HCT116 (cell line): ENCODE results near the gene MLEC.

Experiments
- ATF3 ChIP-seq: IDR thresholded peaks from 2 replicates; pipeline ENCODE4 v1.6.1; 2012
- CTCF ChIP-seq, 3 experiments: fragments of 200-600 bp in 1 of 3; sonication (generic) in 1 of 3; IDR thresholded peaks in 2 of 3; conservative IDR thresholded peaks in 1 of 3; 2 replicates each; pipeline ENCODE4 v1.5.1; 2012 to 2017; ENCODE audit warnings: low read depth in 2 of 3, low read length in 2 of 3, antibody characterized with exemption in 1 of 3, borderline replicate concordance in 1 of 3, control low read depth in 1 of 3, mild to moderate bottlenecking in 1 of 3, mixed read lengths in 1 of 3, mixed run types in 1 of 3, moderate library complexity in 1 of 3; ENCODE audit not compliant: insufficient read depth in 1 of 3
- EZH2phosphoT487 ChIP-seq: fragments of 200-600 bp; IDR thresholded peaks from 2 replicates; pipeline ENCODE4 v1.6.1; 2018; ENCODE audit warnings: antibody characterized with exemption, borderline replicate concordance
- FOSL1 ChIP-seq: IDR thresholded peaks from 2 replicates; pipeline ENCODE4 v1.6.1; 2012; ENCODE audit warnings: low read depth
- MAX ChIP-seq: IDR thresholded peaks from 2 replicates; pipeline ENCODE4 v1.6.1; 2012
- POLR2A ChIP-seq: IDR thresholded peaks from 2 replicates; pipeline ENCODE4 v1.7.0; 2011; ENCODE audit warnings: borderline replicate concordance; ENCODE audit not compliant: insufficient read depth, insufficient read length; ENCODE audit errors: extremely low read depth
- POLR2AphosphoS5 ChIP-seq: IDR thresholded peaks from 2 replicates; pipeline ENCODE4 v1.6.1; 2011; ENCODE audit warnings: mild to moderate bottlenecking, low read depth, low read length, moderate library complexity
- REST ChIP-seq: IDR thresholded peaks from 2 replicates; pipeline ENCODE4 v1.6.1; 2012; ENCODE audit warnings: low read depth
- ZBTB33 ChIP-seq: IDR thresholded peaks from 2 replicates; pipeline ENCODE4 v1.6.1; 2011; ENCODE audit warnings: mild to moderate bottlenecking, low read length, moderate library complexity; ENCODE audit not compliant: insufficient replicate concordance; ENCODE audit errors: extremely low read depth
- ZFX ChIP-seq: fragments of 450-650 bp; IDR thresholded peaks from 2 replicates; pipeline ENCODE4 v1.6.1; 2017

- no peak for TF ChIP-seq CTCF (IDR thresholded peaks at IDR 0.05 in 2 of 3, conservative IDR thresholded peaks at IDR 0.05 in 1 of 3; ENCODE audit: borderline replicate concordance in 1 of 3, insufficient read depth in 1 of 3, low read depth in 2 of 3, low read length in 2 of 3)
- TF ChIP-seq ZFX, result peak; percentile 67
- no peak for TF ChIP-seq POLR2AphosphoS5
- TF ChIP-seq REST, result no peak
- no peak for TF ChIP-seq EZH2phosphoT487
- TF ChIP-seq ATF3, result no peak
- no peak for TF ChIP-seq POLR2A
- no peak for TF ChIP-seq MAX
- no peak for TF ChIP-seq FOSL1
- no peak for TF ChIP-seq ZBTB33
Observed at GRCh38 chr12:120687578-120688289, 785 bp downstream of the MLEC start.
